Measurements from ENCODE around the gene LCMT1.
A peak's percentile ranks its signal among the peaks of the same experiment; 100 is the strongest.

The LCMT1 gene

DNA sequence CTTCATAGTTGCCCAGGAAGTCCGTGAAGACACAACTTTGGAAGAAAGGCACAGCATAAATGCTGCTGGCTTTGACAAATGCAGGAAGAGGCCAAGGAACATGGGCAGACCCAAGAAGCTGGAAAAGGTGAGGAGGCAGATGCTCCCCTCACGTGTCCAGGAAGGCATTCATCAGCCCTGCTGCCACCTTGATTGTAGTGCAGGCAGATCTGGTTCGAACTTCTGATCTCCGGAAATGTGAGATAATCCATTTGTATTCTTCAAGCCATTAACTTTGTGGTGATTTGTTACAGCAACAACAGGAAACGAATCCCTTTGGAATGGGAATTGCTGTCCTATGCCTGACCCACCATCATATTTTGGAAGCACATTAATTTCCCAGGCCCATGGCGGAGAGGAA is 28.5 kb upstream of the LCMT1 start:
- no peaks in the 10 kb centered on the region for H3K36me3 Mint-ChIP-seq
- H3K4me3 Mint-ChIP-seq = no peak overlapping the region
- H3K4me1 Mint-ChIP-seq = peaks cover 6% of the 10 kb centered on the region
- no peaks in the 10 kb centered on the region for H3K9me3 Mint-ChIP-seq
- no peak overlapping the region for H3K27ac Mint-ChIP-seq
- ATAC-seq (ENCODE audit: low read depth) (no peak), DNase-seq (ENCODE audit: low spot score in 2 of 2) (no peak)
- H3K27me3 Mint-ChIP-seq = no peaks in the 10 kb centered on the region

- H3K27ac Mint-ChIP-seq = no peak overlapping the region
- ATAC-seq (ENCODE audit: low read depth) = no peak
- no peak for DNase-seq (ENCODE audit: low spot score in 2 of 2)
- no peaks in the 10 kb centered on the region for H3K36me3 Mint-ChIP-seq
- H3K4me3 Mint-ChIP-seq = no peak overlapping the region
- peaks cover 6% of the 10 kb centered on the region for H3K4me1 Mint-ChIP-seq
- no peaks in the 10 kb centered on the region for H3K9me3 Mint-ChIP-seq
- H3K27me3 Mint-ChIP-seq = no peaks in the 10 kb centered on the region
Measured at GRCh38 chr16:25083701-25084100, 27.8 kb upstream of the LCMT1 start.

GRCh38 chr16:25084797-25085196 is 26.7 kb upstream of the LCMT1 start:
- Mint-ChIP-seq H3K36me3 (no peaks in the 10 kb centered on the region), H3K4me3 (no peak overlapping the region), H3K4me1 (peaks cover 1% of the 10 kb centered on the region), H3K27me3 (no peaks in the 10 kb centered on the region), H3K27ac (no peak overlapping the region), H3K9me3 (no peaks in the 10 kb centered on the region)
- ATAC-seq (ENCODE audit: low read depth) (no peak), DNase-seq (ENCODE audit: low spot score in 2 of 2) (no peak)

- H3K27me3 Mint-ChIP-seq = no peaks in the 10 kb centered on the region
- no peaks in the 10 kb centered on the region for H3K9me3 Mint-ChIP-seq
- no peak overlapping the region for H3K27ac Mint-ChIP-seq
- H3K36me3 Mint-ChIP-seq = no peaks in the 10 kb centered on the region
- DNase-seq (ENCODE audit: low spot score in 2 of 2) = no peak
- no peaks in the 10 kb centered on the region for H3K4me1 Mint-ChIP-seq
- ATAC-seq (ENCODE audit: low read depth) = no peak
- no peak overlapping the region for H3K4me3 Mint-ChIP-seq
Measured at GRCh38 chr16:25087761-25088160, 23.8 kb upstream of the LCMT1 start.

- no peak for ATAC-seq (ENCODE audit: low read depth)
- Mint-ChIP-seq H3K36me3 (no peaks in the 10 kb centered on the region), H3K27ac (no peak overlapping the region), H3K4me3 (no peak overlapping the region), H3K27me3 (no peaks in the 10 kb centered on the region), H3K9me3 (no peaks in the 10 kb centered on the region), H3K4me1 (peaks cover 14% of the 10 kb centered on the region)
- no peak for DNase-seq (ENCODE audit: low spot score in 2 of 2)
Measured at GRCh38 chr16:25089351-25089750, 22.2 kb upstream of the LCMT1 start.

DNA sequence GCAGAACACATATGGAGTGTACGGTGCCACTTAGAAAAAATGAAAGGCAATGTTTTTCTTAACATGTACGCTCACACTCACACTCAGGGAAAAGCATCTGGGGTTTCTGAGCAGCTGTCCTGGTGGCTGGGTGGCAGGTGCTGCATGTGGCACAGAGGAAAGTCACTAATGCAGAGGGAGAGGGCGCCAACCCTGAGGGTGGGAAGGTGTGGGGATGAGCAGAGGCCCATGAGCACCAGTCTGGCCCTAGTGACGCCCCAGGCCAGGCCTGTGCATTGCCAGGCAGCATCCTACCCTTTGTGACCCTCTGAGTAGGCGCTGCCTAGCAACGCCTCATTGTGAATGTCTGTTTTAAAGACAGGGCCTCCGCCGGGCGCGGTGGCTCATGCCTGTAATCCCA is 19.1 kb upstream of the LCMT1 start:
- Mint-ChIP-seq H3K9me3 (no peaks in the 10 kb centered on the region), H3K4me3 (no peak overlapping the region), H3K4me1 (peaks cover 16% of the 10 kb centered on the region), H3K36me3 (no peaks in the 10 kb centered on the region), H3K27me3 (no peaks in the 10 kb centered on the region), H3K27ac (no peak overlapping the region)
- DNase-seq (ENCODE audit: low spot score in 2 of 2) (no peak), ATAC-seq (ENCODE audit: low read depth) (no peak)

DNA sequence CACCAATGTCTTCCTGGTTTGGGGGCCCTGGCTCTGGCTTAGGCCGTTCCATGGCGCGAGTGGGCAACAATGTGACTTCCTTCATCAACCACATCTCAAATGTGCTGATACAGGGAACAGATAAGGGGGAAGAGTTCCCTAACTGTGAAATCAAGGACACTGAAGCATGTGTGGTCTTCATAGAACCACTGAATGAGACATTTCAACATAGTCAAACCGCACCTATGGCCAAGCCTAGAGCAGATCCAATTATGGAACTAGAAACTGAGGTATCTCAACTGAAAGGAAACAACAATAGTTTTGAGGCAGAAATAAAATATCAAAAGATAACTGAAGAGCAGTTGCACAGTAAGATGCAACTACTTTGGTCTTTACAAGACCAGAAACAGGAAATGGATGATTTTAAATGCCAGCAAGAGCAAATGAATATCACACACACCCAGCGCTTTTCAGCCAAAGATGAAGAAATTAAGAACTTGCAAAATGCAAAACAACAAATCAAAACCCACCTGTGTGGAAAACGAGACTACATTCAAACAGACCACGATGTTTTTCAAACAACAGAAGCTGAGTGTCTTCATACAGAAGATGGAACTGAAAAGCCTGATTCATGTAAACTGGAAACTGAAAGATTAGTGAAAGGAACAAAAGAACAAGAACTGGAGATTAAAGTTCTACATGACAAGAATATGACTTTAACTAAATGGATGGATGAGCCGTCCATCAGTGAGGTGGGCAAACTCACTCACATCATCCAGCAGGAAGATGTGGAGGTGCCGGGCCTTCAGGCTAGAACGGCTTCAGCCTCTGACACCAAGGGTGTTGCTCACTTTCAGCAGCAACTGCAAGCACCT is 18.1 kb upstream of the LCMT1 start:
- Mint-ChIP-seq H3K9me3 (no peaks in the 10 kb centered on the region), H3K4me1 (peaks cover 16% of the 10 kb centered on the region), H3K27ac (peak overlapping the region; percentile 60), H3K27me3 (no peaks in the 10 kb centered on the region), H3K36me3 (no peaks in the 10 kb centered on the region), H3K4me3 (peak overlapping the region; percentile 41)
- ATAC-seq (ENCODE audit: low read depth) (peak; percentile 31), DNase-seq (ENCODE audit: low spot score in 2 of 2) (no peak)

GRCh38 chr16:25094596-25094995 is 16.9 kb upstream of the LCMT1 start:
- Mint-ChIP-seq H3K27ac (no peak overlapping the region), H3K36me3 (no peaks in the 10 kb centered on the region), H3K27me3 (no peaks in the 10 kb centered on the region), H3K4me1 (peaks cover 16% of the 10 kb centered on the region), H3K9me3 (no peaks in the 10 kb centered on the region), H3K4me3 (no peak overlapping the region)
- ATAC-seq (ENCODE audit: low read depth) (no peak), DNase-seq (ENCODE audit: low spot score in 2 of 2) (no peak)

GRCh38 chr16:25095636-25096035 is 15.9 kb upstream of the LCMT1 start:
- H3K27me3 Mint-ChIP-seq = no peaks in the 10 kb centered on the region

DNA sequence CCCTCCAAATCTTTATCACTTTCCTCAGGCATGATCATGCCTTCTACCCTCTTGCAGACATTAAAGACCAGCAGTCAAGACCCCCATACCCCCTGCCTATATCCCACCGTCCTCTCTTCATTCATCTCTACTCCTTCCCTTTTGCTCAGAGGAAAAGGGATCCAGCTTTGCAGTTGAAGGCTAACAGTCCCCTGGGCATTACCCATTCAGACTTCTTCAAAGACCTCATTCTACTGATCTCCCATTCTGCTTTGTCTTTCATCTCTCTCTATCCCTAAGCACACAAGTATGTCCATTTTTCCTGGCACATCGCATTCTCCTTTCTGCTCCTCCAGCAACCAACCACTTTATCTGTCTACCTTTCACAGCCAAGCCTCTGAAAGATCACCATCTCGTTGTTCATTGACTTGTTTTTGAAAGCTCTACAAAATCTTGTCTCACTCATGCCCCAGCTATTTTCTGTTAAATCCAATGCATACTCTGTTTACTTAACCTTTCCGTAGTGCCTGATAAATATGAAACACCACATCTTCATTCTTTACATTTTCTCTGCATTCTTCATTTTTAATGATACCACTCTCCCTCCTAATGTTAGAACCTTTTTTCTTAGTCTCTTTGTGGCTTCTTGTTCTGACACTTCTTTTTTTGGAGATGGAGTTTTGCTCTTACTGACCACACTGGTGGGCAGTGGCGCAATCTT is 14.1 kb upstream of the LCMT1 start:
- no peaks in the 10 kb centered on the region for H3K36me3 Mint-ChIP-seq
- ATAC-seq (ENCODE audit: low read depth) = no peak

More at GRCh38 chr16:25095636-25096035, 15.9 kb upstream of the LCMT1 start:
- Mint-ChIP-seq H3K4me1 (peaks cover 16% of the 10 kb centered on the region), H3K9me3 (no peaks in the 10 kb centered on the region), H3K27ac (no peak overlapping the region), H3K4me3 (no peak overlapping the region), H3K36me3 (no peaks in the 10 kb centered on the region)
- DNase-seq (ENCODE audit: low spot score in 2 of 2) (no peak), ATAC-seq (ENCODE audit: low read depth) (no peak)

DNA sequence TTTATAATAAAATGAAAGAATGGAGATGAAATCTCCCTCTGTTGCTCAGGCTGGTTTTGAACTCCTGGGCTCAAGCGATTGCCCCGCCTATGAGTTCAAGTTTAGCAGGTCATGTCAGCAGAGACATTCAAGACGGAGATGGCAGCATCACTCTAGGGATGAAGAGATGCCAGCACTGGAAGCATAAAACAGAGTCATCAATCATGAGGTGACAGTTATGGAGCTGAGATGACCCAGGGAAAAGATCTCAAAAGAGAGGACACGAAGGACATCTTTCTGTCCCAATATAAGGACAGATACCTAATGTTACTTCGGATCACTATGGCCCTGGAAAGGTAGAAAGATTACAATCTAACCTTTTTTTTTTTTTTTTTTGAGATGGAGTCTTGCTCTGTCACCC is 11.0 kb upstream of the LCMT1 start:
- DNase-seq (ENCODE audit: low spot score in 2 of 2) (no peak), ATAC-seq (ENCODE audit: low read depth) (no peak)
- Mint-ChIP-seq H3K36me3 (no peaks in the 10 kb centered on the region), H3K27me3 (no peaks in the 10 kb centered on the region), H3K9me3 (no peaks in the 10 kb centered on the region), H3K27ac (no peak overlapping the region), H3K4me1 (no peaks in the 10 kb centered on the region), H3K4me3 (no peak overlapping the region)

More for the DNA sequence above, 14.1 kb upstream of the LCMT1 start:
- DNase-seq (ENCODE audit: low spot score in 2 of 2) = no peak
- H3K9me3 Mint-ChIP-seq = no peaks in the 10 kb centered on the region
- H3K4me3 Mint-ChIP-seq = no peak overlapping the region
- no peaks in the 10 kb centered on the region for H3K27me3 Mint-ChIP-seq
- H3K4me1 Mint-ChIP-seq = peaks cover 16% of the 10 kb centered on the region
- no peak overlapping the region for H3K27ac Mint-ChIP-seq

DNA sequence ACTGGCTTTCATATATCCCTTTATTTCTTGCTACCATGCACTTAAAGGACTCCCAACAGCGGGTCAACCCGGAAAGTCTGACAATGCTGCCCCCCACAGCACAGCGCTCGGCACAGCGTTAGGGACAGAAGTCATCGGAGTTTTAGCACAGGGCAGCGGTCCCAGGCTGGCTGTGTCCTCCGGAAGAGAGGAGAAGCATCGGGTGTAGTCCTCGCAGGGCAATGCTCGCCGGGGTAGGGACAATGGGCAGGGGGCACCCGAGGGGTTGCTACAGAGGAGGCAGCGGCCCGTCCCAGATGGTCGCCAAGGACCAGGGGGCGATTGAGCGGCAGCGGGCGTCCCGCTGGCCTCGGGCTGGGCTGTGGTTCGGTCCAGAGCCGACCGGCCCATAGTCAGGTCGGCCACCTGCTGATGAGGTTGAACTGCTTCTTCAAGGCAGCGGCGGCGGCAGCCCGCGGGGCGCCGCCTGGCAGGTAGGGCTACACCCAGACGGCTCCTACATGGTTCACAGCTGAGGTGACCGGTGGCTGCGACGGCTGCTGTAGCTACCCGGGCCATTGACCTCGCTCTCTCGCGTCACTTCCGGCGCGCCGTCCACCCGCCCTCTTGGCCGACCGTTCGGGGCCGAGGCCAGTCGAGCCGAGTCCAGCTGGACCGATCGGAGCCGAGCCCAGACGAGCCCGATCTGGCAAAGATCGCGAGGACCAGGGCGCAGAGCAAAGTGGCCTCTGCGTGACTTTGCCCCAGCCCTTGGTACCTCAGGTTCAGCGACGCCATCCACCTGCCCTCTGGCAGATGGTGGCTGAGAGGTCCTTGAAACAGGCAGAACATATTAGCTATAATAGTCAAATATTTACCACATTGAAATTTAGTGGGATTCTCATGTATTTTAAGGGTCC is 4.7 kb upstream of the LCMT1 start:
- H3K27ac Mint-ChIP-seq = peak overlapping the region; percentile 94
- H3K4me3 Mint-ChIP-seq = peak overlapping the region; percentile 100

GRCh38 chr16:25107466-25107792 is 4.1 kb upstream of the LCMT1 start:
- H3K27ac Mint-ChIP-seq = peak overlapping the region; percentile 94
- DNase-seq (ENCODE audit: low spot score in 2 of 2) = no peak
- peak overlapping the region; percentile 100 for H3K4me3 Mint-ChIP-seq
- peaks cover 24% of the 10 kb centered on the region for H3K4me1 Mint-ChIP-seq
- no peaks in the 10 kb centered on the region for H3K9me3 Mint-ChIP-seq
- no peaks in the 10 kb centered on the region for H3K27me3 Mint-ChIP-seq
- H3K36me3 Mint-ChIP-seq = no peaks in the 10 kb centered on the region
- ATAC-seq (ENCODE audit: low read depth) = no peak

More for the DNA sequence above, 4.7 kb upstream of the LCMT1 start:
- DNase-seq (ENCODE audit: low spot score in 2 of 2) = peak; percentile 44 to 60
- H3K9me3 Mint-ChIP-seq = no peaks in the 10 kb centered on the region
- no peaks in the 10 kb centered on the region for H3K36me3 Mint-ChIP-seq
- H3K27me3 Mint-ChIP-seq = no peaks in the 10 kb centered on the region
- peaks cover 20% of the 10 kb centered on the region for H3K4me1 Mint-ChIP-seq
- ATAC-seq (ENCODE audit: low read depth) = peak; percentile 31

DNA sequence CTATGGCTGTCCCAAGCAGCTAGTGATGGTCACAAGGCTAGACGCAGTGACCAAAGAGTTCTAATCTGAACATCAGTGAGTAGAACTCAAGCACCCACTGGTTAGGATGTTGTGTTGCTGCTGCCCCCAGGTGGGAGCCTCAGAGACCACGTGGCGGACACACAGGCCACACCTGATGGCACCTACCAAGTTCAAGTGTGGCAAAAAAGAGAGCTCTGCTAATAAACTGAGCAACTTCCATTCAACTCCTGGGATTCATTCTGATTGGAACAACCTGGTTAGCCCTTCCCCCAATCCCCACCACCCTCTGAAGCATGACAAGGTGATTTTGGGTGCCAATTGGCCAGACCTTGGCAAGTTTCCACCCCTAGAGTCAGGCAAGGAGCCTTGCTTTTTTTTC is 3.5 kb upstream of the LCMT1 start:
- Mint-ChIP-seq H3K36me3 (no peaks in the 10 kb centered on the region), H3K27me3 (no peaks in the 10 kb centered on the region)

More for the DNA sequence above, 3.5 kb upstream of the LCMT1 start:
- ATAC-seq (ENCODE audit: low read depth) = peak; percentile 23
- Mint-ChIP-seq H3K4me3 (peak overlapping the region; percentile 100), H3K4me1 (peaks cover 28% of the 10 kb centered on the region), H3K9me3 (no peaks in the 10 kb centered on the region), H3K27ac (peak overlapping the region; percentile 94)
- DNase-seq (ENCODE audit: low spot score in 2 of 2) = peak; percentile 34 to 54

All from memory B cell (primary cell).